Fibroblast of pulmonary artery (primary cell): ENCODE data around the gene NOL6.

Experiments
- DNase-seq: peaks from one replicate; pipeline ENCODE4 v3.0.0-alpha.2; 2010; ENCODE audit warnings: low read depth
- H3K4me3 ChIP-seq: replicated peaks from 2 replicates; pipeline ENCODE4 v1.5.1; 2011; ENCODE audit warnings: low read depth, mild to moderate bottlenecking, control low read depth, low read length, moderate library complexity
- TF ChIP-seq, protein P1 (sequence below): IDR thresholded peaks from 2 replicates; pipeline ENCODE4 v1.5.1; 2011; ENCODE audit warnings: mild to moderate bottlenecking, control low read depth, low read length, inconsistent platforms; ENCODE audit errors: missing control alignments

The NOL6 gene

DNA sequence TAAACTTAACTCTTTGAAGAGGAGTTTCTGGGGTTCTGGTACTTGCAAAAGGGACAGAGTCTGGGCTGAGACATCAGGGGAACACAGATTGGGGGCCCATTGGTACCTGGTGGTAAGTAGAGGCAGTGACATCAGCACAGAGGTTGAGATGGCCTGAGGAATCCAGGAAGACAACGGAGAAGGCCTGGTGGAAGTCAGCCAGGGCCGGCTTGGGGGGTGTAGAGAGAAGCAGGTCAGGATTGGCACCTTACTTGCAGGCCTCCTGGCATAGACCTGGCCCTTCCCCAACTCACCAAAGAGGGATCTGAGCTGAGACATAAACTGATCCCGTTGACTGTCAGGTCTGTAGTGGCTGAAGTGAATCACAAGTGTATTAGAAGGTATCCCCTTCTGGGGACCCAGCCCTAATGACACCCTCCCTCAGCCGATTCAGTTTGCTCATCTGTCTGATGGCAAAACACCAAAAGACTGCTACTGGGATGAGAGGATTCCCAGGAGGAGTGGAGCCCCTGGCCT lies 5.5 kb downstream of the NOL6 start:
- TF ChIP-seq, protein P1, sequence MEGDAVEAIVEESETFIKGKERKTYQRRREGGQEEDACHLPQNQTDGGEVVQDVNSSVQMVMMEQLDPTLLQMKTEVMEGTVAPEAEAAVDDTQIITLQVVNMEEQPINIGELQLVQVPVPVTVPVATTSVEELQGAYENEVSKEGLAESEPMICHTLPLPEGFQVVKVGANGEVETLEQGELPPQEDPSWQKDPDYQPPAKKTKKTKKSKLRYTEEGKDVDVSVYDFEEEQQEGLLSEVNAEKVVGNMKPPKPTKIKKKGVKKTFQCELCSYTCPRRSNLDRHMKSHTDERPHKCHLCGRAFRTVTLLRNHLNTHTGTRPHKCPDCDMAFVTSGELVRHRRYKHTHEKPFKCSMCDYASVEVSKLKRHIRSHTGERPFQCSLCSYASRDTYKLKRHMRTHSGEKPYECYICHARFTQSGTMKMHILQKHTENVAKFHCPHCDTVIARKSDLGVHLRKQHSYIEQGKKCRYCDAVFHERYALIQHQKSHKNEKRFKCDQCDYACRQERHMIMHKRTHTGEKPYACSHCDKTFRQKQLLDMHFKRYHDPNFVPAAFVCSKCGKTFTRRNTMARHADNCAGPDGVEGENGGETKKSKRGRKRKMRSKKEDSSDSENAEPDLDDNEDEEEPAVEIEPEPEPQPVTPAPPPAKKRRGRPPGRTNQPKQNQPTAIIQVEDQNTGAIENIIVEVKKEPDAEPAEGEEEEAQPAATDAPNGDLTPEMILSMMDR, result no peak
- no peak overlapping the region for H3K4me3 ChIP-seq
- no peak for DNase-seq

DNA sequence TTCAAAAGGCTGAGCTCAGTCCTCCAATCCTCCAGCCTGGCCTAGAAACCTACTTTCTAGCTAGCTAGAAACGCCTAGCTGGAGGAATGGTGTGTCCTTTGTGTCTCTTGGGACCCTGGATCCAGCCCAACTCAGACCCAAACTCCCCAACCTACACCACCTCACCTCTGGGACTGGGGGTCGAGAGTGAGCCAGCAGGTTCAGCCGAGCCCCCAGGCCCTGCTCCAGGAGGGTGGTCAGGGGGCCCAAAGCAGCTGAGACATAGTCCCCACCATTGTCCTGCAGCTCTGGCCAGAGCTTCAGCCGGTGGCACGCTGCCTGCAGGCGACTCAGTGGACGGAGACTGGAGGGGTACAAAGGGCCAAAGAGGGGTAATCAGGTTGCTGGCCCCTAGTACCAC lies 6.2 kb downstream of the NOL6 start:
- H3K4me3 ChIP-seq, result no peak overlapping the region
- no peak for DNase-seq
- TF ChIP-seq, protein P1, result no peak

DNA sequence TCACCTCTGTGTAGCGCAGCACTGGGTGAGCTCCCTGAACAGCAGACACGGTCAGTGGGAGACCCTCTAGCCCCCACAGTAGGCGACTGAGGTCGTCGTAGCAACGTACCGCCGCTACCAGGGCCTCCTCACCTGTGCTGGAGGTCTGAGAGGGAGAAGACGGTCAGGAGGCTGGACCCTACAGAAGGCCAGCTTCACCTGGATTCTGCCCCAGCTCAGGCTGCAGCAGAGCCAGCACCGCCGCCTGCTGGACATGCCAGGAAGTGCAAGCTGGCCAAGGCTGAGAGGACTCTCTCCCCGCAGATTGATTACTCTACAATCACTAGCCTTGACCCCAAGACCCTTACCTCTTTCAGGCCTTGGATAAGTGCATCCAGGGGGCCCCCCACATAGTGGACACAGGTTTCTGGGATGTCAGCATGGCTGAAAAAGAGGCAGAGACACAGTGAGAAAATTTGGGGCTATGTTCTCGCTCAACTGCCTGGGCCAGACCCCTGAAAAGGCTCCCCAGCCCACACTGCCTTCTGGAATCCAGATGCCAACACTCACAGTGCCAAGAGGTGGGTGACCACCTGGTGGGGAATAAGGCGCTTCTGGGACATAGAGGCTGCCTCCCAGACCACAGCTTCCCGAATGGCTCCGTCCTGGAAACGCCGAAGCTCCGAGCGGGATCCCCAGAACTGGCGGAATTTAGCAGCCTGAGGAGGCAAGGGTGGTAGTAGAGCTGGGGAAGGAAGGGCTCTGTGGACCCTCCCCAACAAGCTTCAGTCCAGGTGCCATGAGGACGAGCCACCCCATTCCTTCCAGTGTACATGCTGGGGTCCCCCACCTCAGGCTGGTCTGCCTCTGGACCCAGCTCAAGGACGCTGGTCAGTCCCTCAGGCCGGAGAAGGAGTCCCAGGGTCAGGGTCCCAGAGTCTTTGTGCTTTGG lies 6.9 kb downstream of the NOL6 start:
- TF ChIP-seq, protein P1, result peak; percentile 96
- H3K4me3 ChIP-seq, result no peak overlapping the region
- peak; percentile 53 for DNase-seq

DNA sequence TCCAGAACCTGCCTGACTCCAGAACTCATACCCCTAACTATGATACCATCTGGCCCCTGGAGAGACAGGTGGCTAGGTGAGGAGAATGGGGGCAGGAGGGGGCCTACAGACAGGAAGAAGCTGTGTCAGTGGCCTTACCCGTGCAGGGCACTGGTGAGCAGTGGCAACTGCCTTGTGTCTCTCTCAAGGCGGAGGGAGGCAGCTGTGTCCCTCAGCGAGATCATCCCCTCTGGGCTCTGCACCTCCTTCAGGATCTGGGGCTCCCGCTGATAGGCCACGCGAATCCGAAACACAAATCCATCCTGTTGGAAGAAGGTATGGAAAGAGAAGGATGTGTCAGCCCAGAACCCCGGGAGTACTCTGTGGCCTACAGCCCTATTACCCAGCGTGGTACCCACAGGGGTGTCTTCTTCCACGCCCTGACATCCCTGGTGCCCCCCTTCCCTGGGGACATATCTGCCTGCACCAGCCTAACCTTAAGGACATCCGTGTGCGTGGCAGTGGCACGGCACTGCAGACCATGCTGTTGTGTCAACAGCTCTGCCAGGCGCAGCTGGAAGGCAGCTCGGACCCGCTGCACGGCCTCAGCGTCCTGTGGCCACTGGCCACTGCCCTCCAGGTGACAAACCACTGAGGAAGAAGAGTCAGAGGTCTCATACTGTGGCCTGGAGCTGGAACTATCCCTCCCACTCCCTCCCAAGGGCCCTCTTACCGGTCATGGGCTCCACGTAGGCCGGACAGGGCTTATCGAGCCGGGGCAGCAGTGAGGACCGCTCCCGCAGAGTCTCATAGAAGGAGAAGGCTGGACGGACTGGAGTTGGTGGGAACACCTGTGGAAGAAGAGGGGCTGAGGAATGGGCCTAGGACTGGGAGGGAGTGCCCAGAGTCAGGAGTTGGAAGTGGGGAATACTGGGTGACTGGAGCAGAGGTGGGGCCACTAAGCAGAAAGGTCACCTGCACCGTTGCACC lies 7.8 kb downstream of the NOL6 start:
- DNase-seq, result no peak
- TF ChIP-seq, protein P1, result no peak
- no peak overlapping the region for H3K4me3 ChIP-seq

DNA sequence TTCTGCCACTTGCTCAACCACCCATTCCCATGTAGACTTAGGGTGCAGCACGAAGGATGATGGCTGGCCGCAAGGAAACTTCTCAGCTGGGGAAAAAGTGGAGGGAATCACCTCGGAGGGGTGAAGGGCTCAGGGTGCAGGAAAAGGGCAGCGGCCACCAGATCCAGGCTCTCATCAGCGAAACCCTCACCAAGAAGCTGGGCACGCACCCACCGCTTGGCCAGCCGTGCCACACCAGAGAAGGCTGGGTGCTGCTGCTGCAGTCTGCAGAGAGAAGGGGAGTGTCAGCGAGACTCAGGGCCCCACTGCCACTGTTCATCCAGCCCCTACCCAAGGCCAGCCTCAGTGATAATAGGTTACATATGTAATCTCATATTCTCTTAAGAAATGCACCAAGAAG lies 8.6 kb downstream of the NOL6 start:
- TF ChIP-seq, protein P1, result no peak
- DNase-seq, result no peak
- H3K4me3 ChIP-seq, result no peak overlapping the region

DNA sequence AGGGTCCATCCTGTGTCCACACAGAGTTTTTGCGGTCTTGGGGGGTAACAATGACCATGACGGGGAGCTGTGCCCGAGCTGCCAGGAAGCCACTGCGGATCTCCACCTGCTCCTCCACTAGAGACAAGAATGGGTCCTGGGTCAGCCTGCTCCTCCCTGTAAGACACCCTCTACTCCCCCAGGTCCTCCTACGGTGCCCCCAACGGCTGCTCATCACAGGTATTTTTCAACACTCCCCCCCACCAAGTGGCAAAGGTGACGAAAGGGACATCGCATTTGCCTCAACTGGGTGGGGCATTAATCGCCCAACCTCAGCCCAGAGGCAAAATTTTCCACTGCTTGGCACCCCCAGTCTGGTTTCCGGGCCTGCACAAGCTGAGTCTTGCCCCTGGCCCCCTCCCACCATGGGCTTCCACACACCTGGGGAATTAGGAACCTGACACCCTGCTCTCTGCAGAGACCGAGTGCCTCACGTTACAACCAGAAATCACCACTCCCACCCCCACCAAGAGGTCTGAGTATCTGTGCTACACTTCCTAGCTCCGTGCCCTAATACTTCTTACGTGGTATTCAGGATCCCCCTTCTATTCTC lies 9.6 kb downstream of the NOL6 start:
- TF ChIP-seq, protein P1, result no peak
- H3K4me3 ChIP-seq, result no peak overlapping the region
- no peak for DNase-seq
